LNCAP (cell line): ENCODE measurements around the gene CYB5B.

ENCODE experiments used
- CTCF ChIP-seq: fragments of 450-650 bp; IDR thresholded peaks from 2 replicates; pipeline ENCODE4 v1.5.1; 2017; ENCODE audit warnings: mild to moderate bottlenecking

Gene CYB5B

GRCh38 chr16:69411064-69411985 is 13.1 kb upstream of the CYB5B start:
- no peak for TF ChIP-seq CTCF

GRCh38 chr16:69412287-69412686 is 12.1 kb upstream of the CYB5B start:
- no peak for TF ChIP-seq CTCF

- TF ChIP-seq CTCF = no peak
Observed at GRCh38 chr16:69413045-69413664, 11.3 kb upstream of the CYB5B start.

GRCh38 chr16:69417520-69418199 is 6.8 kb upstream of the CYB5B start:
- no peak for TF ChIP-seq CTCF

GRCh38 chr16:69419956-69420355 is 4.5 kb upstream of the CYB5B start:
- no peak for TF ChIP-seq CTCF

- no peak for TF ChIP-seq CTCF
Observed at GRCh38 chr16:69423189-69423588, 1.2 kb upstream of the CYB5B start.

- TF ChIP-seq CTCF = no peak
Observed at GRCh38 chr16:69424935-69425784, 741 bp downstream of the CYB5B start.
